Bronchial epithelial cell (primary cell): ENCODE results near the gene COQ8B. TPM values are rescaled to one million over a fixed set of nuclear protein-coding genes. Genes with fewer than 3 reads are reported as not detected.

Experiments
- DNase-seq: peaks from one replicate; pipeline ENCODE4 v3.0.0-alpha.2; 2010; ENCODE audit warnings: low read depth
- FAIRE-seq: peaks from 2 replicates; lab custom pipeline; 2011; peaks lifted over from hg19 to GRCh38; lab: Jason Lieb, UNC
- H3K27me3 ChIP-seq: 2 replicates; pipeline ENCODE4 v1.5.1; 2011; ENCODE audit warnings: low read length; ENCODE audit not compliant: control insufficient read depth, insufficient read depth
- H3K36me3 ChIP-seq: 2 replicates; pipeline ENCODE4 v1.5.1; 2011; ENCODE audit warnings: low read length; ENCODE audit not compliant: control insufficient read depth, insufficient read depth
- H3K4me3 ChIP-seq: 2 replicates; pipeline ENCODE4 v1.5.1; 2011; ENCODE audit warnings: mild to moderate bottlenecking, low read depth, low read length, control low read depth
- total RNA-seq: library from RNA; depleted of rRNA; stranded (reverse); fragments of >200 nt; gene quantifications from 2 replicates; pipeline ENCODE4 v1.2.1, GENCODE V29; 2014
- TF ChIP-seq, protein P1 (sequence below): IDR thresholded peaks from 2 replicates; pipeline ENCODE4 v1.5.1; 2011; ENCODE audit warnings: mild to moderate bottlenecking, moderate library complexity, low read length, control low read depth, inconsistent platforms; ENCODE audit not compliant: insufficient read depth, severe bottlenecking

COQ8B gene
- total RNA-seq, 1 donor from 2014 or later = 20.0 TPM

DNA sequence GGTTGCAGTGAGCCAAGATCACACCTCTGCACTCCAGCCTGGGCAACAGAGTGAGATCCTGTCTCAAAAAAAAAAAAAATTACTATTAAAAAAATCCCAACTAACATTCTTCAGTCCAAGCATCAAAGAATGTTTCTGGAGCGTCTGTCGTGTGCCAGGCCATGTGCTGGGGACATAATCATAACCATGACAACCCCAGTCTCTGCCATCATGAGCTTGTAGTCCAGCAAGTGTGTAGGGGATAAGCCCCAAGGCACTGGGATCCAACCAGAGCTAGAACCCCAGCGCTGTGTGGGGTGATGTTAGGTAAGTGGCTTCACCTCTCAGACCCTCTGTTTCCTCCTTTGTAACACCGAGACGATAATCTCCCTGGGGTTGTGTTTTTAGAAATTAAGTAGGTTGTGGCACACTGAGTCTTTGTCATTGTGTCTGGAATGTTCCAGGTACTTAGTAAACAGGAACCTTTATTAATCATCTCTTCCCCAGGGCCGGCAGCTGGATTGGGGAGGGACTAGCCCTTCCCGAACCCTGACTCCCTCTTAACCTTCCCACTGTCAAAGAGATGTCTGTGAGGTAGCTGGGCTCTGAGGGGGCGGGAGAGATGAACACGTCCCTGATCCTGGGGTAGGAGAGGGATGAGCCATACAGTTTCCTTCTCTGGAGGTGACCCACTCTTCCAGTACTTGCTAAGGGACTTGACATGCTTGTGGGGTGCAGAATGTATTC is 5.4 kb upstream of the COQ8B start:
- TF ChIP-seq, protein P1, sequence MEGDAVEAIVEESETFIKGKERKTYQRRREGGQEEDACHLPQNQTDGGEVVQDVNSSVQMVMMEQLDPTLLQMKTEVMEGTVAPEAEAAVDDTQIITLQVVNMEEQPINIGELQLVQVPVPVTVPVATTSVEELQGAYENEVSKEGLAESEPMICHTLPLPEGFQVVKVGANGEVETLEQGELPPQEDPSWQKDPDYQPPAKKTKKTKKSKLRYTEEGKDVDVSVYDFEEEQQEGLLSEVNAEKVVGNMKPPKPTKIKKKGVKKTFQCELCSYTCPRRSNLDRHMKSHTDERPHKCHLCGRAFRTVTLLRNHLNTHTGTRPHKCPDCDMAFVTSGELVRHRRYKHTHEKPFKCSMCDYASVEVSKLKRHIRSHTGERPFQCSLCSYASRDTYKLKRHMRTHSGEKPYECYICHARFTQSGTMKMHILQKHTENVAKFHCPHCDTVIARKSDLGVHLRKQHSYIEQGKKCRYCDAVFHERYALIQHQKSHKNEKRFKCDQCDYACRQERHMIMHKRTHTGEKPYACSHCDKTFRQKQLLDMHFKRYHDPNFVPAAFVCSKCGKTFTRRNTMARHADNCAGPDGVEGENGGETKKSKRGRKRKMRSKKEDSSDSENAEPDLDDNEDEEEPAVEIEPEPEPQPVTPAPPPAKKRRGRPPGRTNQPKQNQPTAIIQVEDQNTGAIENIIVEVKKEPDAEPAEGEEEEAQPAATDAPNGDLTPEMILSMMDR = no peak
- FAIRE-seq (no peak), DNase-seq (peak; percentile 84)
- no peak overlapping the region for H3K4me3 ChIP-seq
- H3K36me3 ChIP-seq = peaks cover 35% of the 10 kb centered on the region
- H3K27me3 ChIP-seq = no peaks in the 10 kb centered on the region

DNA sequence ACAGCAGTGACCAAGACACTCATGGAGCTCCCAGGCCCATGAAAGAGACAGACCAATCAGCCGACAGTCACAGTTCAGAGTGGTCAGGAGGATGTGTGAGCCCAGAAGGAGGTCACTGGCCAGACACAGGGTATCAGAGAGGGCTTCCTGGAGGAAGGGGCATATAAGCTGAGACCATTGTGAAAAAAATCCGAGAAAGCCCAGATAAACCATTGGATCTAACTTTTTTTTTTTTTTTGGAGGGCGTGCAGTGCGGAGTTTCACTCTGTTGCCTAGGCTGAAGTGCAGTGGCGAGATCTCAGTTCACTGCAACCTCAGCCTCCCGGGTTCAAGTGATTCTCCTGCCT is 4.4 kb upstream of the COQ8B start:
- no peaks in the 10 kb centered on the region for H3K27me3 ChIP-seq
- FAIRE-seq (no peak), DNase-seq (no peak)
- H3K4me3 ChIP-seq = no peak overlapping the region
- TF ChIP-seq, protein P1 = no peak
- H3K36me3 ChIP-seq = peaks cover 29% of the 10 kb centered on the region

DNA sequence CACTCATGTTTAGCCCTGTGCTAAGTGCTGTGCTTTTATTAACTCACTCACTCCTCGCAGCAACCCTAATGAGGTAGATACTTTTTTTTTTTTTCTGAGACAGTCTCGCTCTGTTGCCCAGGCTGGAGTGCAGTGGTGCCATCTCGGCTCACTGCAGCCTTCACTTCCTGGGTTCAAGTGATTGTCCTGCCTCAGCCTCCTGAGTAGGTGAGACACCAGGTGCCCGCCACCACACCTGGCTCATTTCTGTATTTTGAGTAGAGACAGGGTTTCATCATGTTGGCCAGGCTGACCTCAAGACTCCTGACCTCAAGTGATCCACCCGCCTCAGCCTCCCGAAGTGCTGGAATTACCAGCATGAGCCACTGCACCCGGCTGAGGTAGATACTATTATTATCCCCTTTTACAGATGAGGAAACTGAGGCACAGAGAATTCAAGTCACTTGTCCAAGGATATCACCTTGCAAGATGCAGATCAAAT is 2.8 kb upstream of the COQ8B start:
- DNase-seq (no peak), FAIRE-seq (no peak)
- no peaks in the 10 kb centered on the region for H3K27me3 ChIP-seq
- TF ChIP-seq, protein P1 = no peak
- H3K4me3 ChIP-seq = peak overlapping the region; percentile 99
- peaks cover 21% of the 10 kb centered on the region for H3K36me3 ChIP-seq

DNA sequence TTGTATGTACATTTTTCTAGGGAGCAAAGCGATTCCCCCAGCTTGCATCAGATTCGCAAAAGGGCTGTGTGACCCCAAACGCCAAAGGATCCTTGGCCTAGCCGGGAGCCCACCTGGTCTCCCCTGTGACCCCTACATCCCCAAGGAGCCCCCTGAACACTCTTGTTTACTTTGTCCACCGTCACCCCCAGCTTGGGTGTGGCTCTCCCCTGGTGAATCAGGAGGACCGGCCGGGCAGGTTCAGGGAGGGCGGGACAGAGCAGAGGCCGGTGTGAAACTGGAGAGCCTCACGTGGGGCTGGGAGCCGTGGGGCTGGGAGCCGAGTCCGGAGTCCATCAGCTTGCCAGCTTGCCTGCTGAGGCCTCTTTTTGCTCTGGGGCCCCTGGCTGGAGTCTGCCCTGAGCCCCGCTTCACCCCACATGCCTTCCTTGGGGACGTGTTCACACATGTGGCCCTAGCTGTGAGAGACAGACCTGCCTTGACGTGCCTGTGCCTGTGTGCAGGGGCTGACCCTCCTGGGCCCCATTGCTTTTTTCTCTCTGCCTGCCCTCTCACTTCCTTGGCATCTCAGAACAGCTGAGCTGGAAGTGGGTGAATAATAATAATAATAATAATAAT is 2.2 kb upstream of the COQ8B start:
- Histone ChIP-seq H3K36me3 (peaks cover 16% of the 10 kb centered on the region), H3K27me3 (no peaks in the 10 kb centered on the region), H3K4me3 (peak overlapping the region; percentile 99)
- peak; percentile 92 for DNase-seq
- FAIRE-seq = no peak
- TF ChIP-seq, protein P1 = no peak

DNA sequence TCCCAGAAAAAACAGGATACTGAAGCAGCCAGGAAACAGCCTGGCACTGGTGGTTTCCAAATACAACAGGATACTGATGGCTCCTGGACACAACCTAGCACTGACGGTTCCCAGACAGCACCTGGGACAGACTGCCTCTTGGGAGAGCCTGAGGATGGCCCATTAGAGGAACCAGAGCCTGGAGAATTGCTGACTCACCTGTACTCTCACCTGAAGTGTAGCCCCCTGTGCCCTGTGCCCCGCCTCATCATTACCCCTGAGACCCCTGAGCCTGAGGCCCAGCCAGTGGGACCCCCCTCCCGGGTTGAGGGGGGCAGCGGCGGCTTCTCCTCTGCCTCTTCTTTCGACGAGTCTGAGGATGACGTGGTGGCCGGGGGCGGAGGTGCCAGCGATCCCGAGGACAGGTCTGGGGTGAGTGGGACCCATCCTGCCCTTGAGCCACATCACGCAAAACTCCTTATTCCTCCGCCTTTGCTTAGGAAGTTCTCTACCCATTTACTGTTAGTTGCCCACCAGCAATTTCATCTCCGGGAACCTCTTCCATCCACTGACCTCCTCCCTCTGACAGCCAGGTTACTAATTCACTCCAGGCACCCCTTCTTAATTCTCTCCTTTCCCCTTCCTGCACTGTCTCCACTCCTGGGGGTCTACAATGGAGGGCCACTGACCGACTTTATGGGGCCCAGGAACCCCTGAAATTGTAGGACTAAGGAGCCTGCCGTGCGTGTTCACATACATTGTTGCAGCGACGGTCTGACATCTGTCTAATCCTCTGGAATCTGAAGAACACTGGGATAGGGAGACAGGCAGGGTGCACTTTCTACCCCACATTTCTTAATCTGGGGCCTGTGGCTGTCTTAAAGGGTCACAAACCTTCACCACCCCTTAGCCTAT is 1.4 kb upstream of the COQ8B start:
- TF ChIP-seq, protein P1 = no peak
- H3K4me3 ChIP-seq = peak overlapping the region; percentile 99
- FAIRE-seq (no peak), DNase-seq (peak; percentile 33)
- no peaks in the 10 kb centered on the region for H3K27me3 ChIP-seq
- peaks cover 13% of the 10 kb centered on the region for H3K36me3 ChIP-seq
